NCI-H1105 (cell line): Measurements from ENCODE around the gene S100A5.
"Not testable (repeated sequence)": the region's sequence is repeated elsewhere in the genome, so short reads cannot be mapped to it uniquely, and the experiment has no call there.

Experiments used
- DNase-seq: peaks from one replicate; lab custom pipeline; 2025; lab: John Stamatoyannopoulos, UW

The S100A5 gene, protein sequence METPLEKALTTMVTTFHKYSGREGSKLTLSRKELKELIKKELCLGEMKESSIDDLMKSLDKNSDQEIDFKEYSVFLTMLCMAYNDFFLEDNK

DNA sequence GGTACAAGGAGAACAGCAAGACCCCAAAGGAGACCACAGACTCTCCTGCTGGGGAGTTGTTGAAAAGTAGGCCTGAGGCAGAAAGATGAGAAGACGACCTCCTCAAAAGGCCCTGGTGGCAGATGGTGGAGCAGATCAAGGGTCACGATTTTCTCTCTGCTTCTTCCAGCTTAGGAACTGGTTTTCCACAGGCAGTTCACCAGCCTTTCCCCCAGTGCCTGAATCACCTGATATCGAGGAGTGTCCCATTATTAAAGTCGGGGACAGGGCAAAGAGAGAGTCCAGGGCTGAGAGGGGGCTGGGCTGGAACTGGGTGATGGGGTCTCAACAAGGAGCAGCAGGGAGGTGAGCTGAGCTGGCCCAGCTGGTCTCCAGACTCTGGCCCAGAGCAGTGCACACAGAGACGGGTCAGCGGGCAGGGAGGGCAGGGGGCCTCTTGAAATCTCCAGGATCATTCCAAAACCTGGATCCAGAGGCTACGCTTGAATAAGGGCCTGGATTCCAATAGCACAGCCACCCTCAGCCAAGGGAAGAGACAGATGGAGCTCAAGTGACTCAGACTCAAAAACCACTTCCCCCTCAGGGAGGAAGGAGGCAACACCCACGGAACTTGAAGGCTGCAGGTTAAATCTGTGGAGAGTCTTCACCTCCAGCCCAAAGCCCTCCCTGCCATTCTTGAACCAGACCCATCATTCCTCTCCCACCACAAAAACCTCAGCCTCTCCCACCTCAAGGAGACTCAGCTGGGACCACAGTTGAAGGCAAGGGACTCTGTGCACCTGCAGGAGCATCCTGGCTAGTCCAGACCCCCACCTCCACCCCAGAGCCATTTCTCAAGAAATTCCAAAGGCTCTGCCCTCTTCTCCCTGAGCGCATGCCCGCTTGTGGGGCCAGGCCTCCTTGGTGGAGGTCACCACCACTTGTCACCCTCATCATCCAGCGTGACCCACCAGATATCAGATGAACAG, at the start of gene S100A5:
TSS of gene S100A5 (minus strand) at position 541 of the 968 bp plus-strand sequence. CDS start 743 bp downstream, outside the sequence.
- DNase-seq = no peak

DNA sequence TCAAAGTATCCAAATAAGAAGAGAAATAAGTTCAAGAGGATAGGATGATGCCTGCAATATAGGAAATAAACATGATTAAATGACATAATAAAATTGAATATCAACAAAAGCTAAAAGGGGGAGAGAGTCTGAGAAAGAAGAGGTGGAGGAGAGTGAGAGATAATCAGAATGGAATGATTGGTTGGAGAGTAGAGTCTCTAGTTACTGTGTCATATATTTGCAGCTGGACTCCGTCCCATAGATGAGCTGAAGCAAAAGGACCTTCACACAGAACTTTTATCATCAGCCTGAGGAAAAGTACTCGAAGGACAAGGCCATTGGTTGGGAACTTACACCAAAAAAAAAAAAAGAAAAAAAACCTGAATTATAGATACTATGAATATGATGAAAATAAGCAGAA, 47.7 kb upstream of the S100A5 start:
- no peak for DNase-seq

DNA sequence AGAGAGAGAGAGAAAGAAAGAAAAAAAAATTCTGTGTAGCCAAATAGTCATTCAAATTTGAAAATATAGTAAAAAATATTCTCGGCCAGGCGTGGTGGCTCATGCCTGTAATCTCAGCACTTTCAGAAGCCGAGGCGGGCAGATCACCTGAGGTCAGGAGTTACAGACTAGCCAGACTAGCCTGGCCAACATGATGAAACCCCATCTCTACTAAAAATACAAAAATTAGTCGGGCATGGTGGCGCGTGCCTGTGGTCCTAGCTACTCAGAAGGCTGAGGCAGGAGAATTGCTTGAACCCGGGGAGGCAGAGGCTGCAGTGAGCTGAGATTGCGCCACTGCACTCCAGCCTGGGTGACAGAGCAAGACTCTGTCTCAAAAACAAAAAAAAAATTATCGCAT, 47.3 kb upstream of the S100A5 start:
- DNase-seq = not testable (repeated sequence)

DNA sequence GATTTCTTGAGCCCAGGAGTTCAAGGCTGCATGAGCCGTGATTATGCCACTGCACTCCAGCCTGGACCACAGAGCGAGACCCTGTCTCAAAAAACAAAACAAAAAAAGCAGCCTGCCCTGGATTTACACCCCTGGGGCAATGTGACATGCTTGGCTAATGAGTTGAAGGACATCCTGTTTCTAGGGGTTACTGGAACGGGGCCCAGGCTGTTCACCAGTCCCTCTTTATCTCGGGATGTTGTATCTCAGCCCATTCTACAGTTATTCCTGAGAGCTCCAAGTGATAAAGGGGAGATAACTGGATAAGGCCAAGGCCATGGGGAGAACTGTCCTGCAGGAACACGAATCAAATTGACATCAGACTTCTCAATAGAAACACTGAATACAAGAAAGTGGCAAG, 46.6 kb upstream of the S100A5 start:
- no peak for DNase-seq

DNA sequence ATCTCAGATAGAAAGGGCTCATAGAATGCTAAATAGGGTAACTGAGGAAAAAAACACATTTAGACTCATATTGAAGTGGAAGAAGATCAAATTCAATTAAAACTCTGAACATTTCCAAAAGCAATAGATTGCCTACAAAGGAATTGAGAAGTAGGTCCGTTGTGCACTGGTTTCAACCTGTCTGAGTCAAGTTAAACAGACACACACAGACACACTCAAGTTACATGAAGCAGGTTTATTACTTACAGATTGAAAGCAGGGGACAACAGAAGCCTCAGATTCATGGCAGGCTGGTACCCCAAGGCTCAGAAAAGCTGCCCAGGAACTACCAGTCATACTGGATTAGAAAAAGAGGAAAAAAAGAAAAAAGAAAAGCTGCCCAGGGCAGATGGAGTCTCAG, 45.6 kb upstream of the S100A5 start:
- no peak for DNase-seq

DNA sequence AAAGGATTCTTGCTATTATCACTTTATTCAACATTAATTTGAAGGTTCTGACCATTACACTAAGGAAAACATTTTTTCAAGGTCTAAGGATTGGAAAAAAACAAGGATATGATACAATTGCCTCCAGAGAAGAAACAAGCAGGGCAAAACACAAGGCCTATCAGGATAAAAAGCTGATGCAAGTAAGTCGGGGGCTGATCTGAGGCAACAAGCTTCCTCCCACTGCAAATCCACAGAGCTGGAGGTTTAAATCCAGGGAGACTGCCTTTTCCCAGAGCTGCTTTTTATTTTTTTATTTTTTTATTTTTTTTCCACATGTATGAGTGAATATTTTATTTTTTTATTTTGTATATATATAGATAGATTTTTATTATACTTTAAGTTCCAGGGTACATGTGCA, 44.3 kb upstream of the S100A5 start:
- DNase-seq = no peak

DNA sequence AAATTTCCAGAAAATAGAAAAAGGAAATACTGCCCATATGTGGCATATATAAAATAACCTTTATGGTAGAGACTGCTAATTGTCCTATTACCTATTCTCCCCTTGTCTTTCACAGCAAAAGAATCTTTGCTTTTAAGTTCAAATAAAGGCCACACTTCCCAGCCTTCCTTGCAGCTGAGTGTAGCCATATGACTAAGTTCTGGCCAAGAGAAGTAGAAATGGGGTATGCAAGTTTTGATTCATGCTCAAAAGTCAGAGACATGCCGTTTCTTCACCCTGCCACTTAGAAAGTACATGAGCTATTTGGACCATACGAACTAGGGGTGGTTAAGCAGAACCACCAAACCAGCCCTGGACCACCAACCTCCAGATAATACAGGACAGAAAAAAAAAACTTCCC, 43.2 kb upstream of the S100A5 start:
- DNase-seq = no peak

DNA sequence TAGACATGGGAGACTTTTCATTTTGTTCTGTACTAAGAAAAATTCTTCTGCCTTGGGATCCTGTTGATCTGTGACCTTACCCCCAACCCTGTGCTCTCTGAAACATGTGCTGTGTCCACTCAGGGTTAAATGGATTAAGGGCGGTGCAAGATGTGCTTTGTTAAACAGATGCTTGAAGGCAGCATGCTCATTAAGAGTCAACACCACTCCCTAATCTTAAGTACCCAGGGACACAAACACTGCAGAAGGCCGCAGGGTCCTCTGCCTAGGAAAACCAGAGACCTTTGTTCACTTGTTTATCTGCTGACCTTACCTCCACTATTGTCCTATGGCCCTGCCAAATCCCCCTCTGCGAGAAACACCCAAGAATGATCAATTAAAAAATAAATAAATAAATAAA, 42.8 kb upstream of the S100A5 start:
- not testable (repeated sequence) for DNase-seq

DNA sequence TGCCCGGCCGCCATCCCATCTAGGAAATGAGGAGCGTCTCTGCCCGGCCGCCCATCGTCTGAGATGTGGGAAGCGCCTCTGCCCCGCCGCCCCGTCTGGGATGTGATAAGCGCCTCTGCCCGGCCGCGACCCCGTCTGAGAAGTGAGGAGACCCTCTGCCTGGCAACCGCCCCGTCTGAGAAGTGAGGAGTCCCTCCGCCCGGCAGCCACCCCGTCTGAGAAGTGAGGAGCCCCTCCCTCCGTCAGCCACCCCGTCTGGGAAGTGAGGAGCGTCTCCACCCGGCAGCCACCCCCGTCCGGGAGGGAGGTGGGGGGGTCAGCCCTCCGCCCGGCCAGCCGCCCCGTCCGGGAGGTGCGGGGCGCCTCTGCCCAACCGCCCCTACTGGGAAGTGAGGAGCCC, 42.1 kb upstream of the S100A5 start:
- DNase-seq = not testable (repeated sequence)

DNA sequence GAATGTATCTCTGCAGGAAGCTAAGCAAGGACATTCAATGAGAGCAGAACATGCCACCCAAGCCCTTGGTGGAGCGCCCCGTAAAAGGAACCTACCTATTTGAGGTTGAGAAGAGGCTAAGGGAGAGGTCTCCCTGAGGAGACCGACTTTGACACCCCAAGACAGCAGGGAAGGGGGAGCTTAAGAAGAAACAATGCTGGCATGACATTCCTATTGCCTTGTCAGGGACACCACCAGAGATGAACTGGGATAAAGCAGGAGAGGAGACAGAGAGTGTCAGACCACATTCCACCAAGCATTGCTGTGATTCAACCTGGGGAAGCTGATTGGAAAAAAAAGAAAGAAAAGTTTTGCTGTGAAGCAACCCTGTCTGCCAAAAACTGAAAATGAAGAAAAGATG, 38.2 kb upstream of the S100A5 start:
- no peak for DNase-seq

DNA sequence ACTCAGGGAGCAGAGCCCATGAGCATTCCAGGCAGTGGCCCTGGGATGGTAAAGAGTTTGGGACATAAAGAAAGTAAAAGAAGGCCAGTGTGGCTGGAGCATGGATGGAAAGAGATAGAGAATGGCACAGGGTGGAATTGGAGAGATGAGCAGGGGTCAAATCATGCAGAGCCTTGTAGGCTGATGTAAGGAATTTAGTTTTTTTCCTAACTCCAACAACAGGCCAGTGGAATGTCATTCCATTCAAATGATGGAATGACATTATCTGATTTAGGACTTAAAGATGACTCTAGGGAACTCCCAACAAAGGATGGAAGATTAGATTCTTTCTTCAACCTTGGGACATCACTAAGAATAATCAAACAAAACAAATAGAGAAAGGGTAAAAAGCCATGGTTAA, 37.8 kb upstream of the S100A5 start:
- DNase-seq = no peak

DNA sequence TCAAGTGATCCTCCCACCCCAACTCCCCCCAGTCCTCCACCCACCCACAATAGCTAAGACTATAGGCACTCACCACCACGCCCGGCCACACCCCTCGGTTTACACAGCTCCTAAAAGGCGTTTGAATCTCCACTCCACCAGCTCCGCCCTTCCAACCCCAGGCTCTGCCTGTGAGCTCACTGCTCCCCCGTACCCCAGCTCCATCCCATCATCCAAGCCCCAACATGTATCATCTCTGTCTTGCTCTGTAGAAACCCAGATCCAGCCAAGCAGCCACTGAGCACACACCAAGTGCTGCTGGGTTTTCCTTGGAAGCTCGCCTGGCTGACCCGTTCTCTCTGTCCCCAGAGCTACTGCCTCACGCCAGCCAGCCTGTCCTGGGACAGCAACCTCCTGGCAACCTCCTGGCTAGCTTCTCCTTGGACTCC, 36.9 kb upstream of the S100A5 start:
- no peak for DNase-seq

DNA sequence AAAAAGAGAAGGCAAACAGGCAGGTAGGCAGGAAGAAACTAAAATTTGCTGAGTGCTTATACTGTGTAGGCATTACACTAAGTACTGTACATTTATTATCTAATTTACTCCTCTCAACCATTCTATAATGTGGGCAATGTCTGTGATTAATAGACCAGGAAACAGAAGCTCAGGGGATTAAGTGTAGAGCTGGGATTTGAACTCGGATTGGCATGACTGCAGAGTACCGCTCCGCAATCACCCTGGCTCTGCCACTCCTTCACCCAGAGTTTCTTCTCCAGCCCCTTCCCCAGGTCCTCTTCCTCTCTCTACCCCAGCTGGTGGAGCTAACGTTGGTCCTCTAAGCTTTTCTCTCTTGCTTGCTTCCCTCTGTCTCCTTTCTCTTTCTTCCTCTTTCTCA, 36.4 kb upstream of the S100A5 start:
- no peak for DNase-seq

DNA sequence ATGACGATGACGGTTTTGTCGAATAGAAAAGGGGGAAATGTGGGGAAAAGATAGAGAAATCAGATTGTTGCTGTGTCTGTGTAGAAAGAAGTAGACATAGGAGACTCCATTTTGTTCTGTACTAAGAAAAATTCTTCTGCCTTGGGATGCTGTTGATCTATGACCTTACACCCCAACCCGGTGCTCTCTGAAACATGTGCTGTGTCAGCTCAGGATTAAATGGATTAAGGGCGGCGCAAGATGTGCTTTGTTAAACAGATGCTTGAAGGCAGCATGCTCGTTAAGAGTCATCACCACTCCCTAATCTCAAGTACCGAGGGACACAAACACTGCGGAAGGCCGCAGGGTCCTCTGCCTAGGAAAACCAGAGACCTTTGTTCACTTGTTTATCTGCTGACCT, 34.8 kb upstream of the S100A5 start:
- not testable (repeated sequence) for DNase-seq

DNA sequence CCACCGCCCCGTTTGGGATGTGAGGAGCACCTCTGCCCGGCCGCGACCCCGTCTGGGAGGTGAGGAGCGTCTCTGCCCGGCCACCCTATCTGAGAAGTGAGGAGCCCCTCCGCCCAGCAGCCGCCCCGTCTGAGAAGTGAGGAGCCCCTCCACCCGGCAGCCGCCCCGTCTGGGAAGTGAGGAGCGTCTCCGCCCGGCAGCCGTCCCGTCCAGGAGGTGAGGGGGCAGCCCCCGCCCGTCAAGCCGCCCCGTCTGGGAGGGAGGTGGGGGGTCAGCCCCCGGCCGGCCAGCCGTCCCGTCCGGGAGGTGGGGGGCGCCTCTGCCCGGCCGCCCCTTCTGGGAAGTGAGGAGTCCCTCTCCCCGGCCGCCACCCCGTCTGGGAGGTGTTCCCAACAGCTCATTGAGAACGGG, 34.4 kb upstream of the S100A5 start:
- DNase-seq = not testable (repeated sequence)

DNA sequence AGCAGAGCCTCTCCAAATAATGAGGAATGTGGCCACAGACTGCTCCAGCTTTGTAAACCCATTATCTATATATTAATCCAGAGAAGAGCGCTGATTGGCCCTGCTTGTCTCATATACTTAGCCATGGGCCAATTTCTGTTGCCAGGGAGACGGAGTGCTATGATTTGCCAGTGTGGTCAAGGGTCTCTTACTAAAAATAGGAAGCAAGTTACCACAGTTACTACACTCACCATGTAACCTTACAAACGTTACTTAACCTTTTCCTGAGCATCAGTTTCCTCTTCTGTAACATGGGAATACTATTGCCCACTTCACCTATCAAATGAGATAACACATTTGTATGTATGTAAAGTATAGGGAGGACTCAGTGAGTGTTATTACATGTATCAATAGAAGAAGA, 32.6 kb upstream of the S100A5 start:
- no peak for DNase-seq

DNA sequence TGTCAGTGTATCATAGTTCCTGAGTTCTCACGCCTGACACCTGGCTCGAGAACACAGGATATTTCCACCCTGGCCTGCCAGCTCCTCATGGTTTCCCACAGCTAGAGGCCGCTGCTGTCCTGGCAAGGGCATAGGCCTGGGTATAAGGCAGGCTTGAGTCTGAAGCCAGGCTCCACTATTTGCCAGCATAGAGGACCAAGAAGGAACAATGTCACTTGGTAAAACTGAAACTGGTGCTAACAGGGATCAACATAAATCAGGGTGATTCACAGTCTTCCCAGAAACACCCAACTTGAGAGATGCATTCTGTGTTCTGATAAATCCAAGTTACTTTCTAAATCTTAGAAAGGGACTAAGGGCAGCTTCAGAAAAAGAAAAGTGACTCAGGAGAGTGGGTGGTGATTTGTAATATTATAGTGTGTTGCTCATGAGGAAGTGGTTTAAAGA, 31.9 kb upstream of the S100A5 start:
- no peak for DNase-seq

DNA sequence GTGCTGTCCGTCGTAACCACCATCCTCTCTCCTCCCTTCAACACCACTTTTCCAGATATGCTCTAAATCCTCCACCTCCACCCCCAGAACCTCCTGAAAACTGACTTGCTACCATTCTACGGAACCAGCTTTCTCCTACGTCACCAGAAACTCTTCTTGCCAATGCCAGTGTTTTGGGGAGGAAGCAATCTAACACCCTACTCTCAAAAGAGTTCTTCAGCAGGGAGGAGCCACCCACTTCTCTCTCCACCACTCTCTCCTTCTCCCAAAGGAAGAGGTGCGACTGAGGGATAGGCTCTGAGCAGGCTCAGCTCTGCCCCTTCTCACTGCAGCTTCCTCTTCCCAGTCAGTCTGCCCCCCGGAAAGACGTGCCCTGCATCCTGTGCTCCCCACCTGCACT, 31.0 kb upstream of the S100A5 start:
- DNase-seq = no peak

DNA sequence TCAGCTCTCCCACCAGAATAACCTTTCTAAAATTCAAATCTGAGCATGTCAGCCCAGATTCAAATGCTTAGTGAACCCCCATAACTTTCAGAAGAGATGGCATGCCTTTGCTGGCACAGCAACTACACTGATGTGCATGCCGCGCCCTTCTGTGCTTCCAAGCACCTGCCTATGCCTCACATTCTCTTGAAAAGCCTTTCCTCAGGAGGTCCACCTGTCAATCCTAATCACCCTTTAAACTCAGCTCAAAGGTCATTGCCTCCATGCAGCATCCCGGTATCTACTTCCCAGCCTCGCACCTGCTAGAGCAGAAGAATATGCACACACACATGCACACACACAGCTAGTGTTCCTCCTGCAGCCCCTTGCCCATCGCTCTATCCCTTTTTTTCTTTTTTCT, 30.1 kb upstream of the S100A5 start:
- no peak for DNase-seq

DNA sequence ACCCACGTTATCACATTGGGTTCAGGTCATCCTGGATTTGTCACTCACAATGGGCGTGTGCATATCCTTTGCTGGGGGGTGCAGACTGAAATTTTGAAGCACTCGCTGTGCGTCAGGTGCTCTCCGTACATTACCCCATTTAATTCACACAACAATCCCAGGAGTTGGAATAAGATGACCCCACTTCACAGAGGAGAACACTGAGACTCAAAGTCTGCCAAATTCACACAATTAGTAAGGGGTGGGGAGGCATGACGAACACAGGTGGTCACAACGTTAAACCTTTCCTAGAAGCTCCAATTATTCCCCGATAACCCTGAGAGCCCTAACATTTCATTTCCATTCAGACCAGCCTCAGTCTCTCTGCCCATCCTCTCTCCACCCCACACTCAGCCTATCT, 28.7 kb upstream of the S100A5 start:
- DNase-seq = no peak

DNA sequence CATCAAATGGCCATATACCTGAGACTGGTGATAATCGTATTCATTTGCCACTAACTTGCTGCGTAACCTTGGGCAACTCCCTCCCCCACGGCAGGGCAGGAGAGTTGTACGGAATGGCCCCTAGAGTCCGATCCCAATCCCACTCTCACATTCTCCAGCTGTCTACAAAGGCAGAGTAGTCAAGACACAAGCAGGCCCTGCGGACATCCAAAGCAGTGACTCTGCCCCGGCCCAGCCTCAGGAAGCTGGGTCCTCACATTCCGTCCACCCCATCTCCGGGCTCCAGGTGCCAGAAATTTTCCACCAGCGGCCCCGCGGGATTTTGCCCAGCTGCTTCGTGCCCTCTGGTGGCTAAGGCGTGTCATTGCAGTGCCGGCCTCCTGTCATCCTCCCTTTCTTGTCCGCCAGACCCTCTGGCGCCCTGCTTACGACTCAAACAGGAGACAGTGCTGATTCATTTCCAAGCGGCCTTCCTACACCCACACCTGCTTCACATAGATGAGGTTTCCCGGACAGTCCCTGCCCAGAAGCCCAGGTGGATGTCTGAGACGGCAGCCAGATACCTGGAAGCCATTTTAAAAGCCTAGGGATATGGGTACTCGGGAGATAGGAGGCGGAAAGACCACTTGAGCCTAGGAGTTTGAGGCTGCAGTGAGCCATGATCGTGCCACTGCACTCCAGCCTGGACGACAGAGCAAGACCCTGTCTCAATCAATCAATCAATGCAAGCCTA, 27.8 kb upstream of the S100A5 start:
- peak; percentile 89 for DNase-seq

DNA sequence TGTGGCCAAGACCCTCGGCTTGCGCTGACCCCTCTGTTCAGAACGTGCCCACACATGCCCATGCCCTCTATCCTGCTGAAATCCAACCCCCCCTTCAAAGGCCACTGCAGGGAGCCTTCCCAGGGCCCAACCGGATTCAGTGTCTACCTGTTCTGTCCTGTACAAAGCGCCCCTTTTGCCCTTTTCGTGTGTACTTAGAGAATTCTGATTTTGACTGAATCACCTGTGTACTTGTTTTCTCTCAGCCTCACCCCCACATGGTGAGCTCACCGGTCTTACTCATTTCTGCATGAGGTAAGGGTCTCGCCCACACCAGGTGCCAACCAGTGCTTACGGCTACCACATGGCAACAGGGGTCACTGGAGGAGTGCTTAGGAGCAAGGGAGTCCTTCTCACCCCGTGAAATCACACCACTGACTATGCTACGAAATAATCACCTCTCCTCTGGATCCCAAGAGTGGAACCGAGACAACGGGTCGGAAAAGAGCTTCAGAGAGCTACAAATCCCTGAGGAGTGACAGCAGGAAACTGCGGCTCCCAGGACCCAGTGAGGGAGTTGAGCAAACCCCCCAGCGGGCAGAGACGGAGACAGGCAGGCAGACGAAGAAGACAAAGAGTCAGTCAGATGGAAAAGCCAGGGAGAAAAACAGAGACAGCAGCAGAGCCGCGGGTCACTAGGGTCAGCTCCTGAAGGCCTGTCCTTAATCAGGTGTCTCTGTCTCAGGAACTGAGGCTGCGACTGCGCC, 27.1 kb upstream of the S100A5 start:
- no peak for DNase-seq
